MM.1S (cell line): ENCODE results near the gene NFILZ.

ENCODE experiments used
- EZH2 ChIP-seq: fragments of 300-600 bp; sonication (generic); optimal IDR thresholded peaks from 2 replicates; pipeline ENCODE3; 2017; ENCODE audit warnings: low read depth, mild to moderate bottlenecking, antibody characterized with exemption, low read length, mixed read lengths
- EZH2phosphoT487 ChIP-seq: fragments of 300-600 bp; sonication (generic); IDR thresholded peaks from 2 replicates; pipeline ENCODE4 v1.6.1; 2018; ENCODE audit warnings: antibody characterized with exemption, low read length
- TF ChIP-seq, protein P1 (sequence below): fragments of 300-600 bp; sonication (generic); IDR thresholded peaks from 2 replicates; pipeline ENCODE4 v1.5.1; 2016; ENCODE audit warnings: antibody characterized with exemption, low read length, mixed read lengths

DNA sequence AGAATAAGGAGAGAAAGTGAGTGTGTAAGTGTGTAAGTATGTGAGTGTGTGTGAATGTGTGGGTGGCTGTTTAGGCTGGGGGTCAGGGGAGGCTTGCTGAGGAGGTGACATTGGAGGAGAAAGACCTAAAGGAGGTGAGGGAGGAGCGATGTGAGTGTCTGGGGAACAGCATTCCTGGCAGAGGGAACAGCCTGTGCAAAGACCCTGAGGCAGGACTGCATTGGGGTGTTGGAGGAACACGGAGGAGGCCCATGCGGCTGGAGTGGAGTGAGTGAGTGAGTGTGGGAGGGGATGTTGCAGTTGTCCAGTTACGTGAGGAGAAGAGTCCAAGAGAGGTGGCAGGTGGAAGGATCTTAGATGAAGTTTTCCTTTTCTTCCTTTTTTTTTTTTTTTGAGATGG lies 31.8 kb downstream of the NFILZ start:
- TF ChIP-seq, protein P1, sequence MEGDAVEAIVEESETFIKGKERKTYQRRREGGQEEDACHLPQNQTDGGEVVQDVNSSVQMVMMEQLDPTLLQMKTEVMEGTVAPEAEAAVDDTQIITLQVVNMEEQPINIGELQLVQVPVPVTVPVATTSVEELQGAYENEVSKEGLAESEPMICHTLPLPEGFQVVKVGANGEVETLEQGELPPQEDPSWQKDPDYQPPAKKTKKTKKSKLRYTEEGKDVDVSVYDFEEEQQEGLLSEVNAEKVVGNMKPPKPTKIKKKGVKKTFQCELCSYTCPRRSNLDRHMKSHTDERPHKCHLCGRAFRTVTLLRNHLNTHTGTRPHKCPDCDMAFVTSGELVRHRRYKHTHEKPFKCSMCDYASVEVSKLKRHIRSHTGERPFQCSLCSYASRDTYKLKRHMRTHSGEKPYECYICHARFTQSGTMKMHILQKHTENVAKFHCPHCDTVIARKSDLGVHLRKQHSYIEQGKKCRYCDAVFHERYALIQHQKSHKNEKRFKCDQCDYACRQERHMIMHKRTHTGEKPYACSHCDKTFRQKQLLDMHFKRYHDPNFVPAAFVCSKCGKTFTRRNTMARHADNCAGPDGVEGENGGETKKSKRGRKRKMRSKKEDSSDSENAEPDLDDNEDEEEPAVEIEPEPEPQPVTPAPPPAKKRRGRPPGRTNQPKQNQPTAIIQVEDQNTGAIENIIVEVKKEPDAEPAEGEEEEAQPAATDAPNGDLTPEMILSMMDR = no peak
- TF ChIP-seq EZH2phosphoT487 (no peak), EZH2 (no peak)
